Testis (tissue), 2 donors: ENCODE results near the gene SEMA5A.

ENCODE experiments used
- CTCF ChIP-seq, 3 experiments: fragments of 450-650 bp in 2 of 3; fragments of 200-600 bp in 1 of 3; sonication (generic) in 1 of 3; IDR thresholded peaks; one replicate each; pipeline ENCODE4 v1.5.1; 2016 to 2019; ENCODE audit warnings: antibody characterized with exemption in 3 of 3, mild to moderate bottlenecking in 2 of 3, moderate library complexity in 1 of 3
- POLR2A ChIP-seq: fragments of 450-650 bp; IDR thresholded peaks from one replicate; pipeline ENCODE4 v1.6.1; 2017; ENCODE audit warnings: antibody characterized with exemption, mild to moderate bottlenecking, moderate library complexity

GRCh38 chr5:9283021-9283420 lies 262.9 kb downstream of the SEMA5A start:
- TF ChIP-seq POLR2A (no peak), CTCF (IDR thresholded peaks at IDR 0.05) (no peak)
